ENCODE measurements around the gene HS3ST5.
"Not testable (repeated sequence)": the region's sequence is repeated elsewhere in the genome, so short reads cannot be mapped to it uniquely, and the experiment has no call there.

The HS3ST5 gene

DNA sequence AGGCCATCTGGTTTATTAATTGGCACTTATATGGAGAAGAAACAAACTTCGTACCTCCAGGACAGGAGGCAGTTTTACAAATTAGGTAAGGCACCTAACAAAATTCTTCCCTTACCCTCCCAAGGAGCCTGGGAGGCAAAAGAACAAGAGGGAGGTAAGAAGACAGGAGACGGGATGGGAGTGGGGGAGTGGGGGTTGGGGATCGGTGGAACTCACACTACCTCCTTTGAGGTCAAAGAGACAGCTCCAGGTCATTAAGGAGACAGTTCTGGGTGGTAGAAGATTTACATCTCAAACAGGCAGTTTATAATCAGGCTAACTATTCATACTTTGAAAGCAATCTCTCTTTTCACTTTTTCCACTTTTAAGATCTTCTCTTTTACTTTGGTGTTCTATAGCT lies 259.6 kb downstream of the HS3ST5 start:
- POLR2A ChIA-PET, result no interaction called here
- TF ChIP-seq SUZ12 (IDR thresholded peaks at IDR 0.05) (no peak), L3MBTL2 (conservative IDR thresholded peaks at IDR 0.05) (no peak), SP1 (IDR thresholded peaks at IDR 0.05) (no peak), ELF4 (IDR thresholded peaks at IDR 0.05) (no peak), ZNF384 (IDR thresholded peaks at IDR 0.05) (no peak), CTBP1 (IDR thresholded peaks at IDR 0.05; ENCODE audit: borderline replicate concordance) (no peak), BHLHE40 (IDR thresholded peaks at IDR 0.05; ENCODE audit: borderline replicate concordance) (no peak), HDGF (IDR thresholded peaks at IDR 0.05; ENCODE audit: borderline replicate concordance) (no peak), NFRKB (IDR thresholded peaks at IDR 0.05) (no peak), FOXA1 (IDR thresholded peaks at IDR 0.05) (no peak), ARNT (IDR thresholded peaks at IDR 0.05) (no peak), TARDBP (IDR thresholded peaks at IDR 0.05) (no peak), LEF1 (IDR thresholded peaks at IDR 0.05; ENCODE audit: borderline replicate concordance) (no peak), FOXM1 (IDR thresholded peaks at IDR 0.05; ENCODE audit: borderline replicate concordance) (no peak)
- TF ChIP-seq, protein P1, sequence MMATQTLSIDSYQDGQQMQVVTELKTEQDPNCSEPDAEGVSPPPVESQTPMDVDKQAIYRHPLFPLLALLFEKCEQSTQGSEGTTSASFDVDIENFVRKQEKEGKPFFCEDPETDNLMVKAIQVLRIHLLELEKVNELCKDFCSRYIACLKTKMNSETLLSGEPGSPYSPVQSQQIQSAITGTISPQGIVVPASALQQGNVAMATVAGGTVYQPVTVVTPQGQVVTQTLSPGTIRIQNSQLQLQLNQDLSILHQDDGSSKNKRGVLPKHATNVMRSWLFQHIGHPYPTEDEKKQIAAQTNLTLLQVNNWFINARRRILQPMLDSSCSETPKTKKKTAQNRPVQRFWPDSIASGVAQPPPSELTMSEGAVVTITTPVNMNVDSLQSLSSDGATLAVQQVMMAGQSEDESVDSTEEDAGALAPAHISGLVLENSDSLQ (IDR thresholded peaks at IDR 0.05), result no peak
- no peak for DNase-seq (ENCODE audit: extremely low spot score)
- CTCF ChIA-PET, result no interaction called here

DNA sequence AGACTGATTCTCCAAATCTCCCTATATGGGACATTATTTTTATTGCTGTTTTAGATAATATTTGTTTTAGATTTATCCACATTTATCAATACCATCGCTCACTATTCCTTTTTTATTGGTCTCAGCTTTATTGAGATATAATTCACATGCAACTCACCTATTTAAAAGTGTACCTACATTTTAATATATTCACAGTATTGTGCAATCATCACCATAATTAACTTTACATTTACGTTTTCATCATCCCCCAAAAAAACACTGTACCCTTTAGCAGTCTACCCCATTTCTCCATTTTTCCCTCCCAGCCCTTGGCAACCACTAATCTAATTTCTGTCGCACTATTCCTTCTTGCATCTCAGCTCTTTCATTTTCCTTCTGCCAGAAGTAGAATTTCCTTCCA lies 261.1 kb downstream of the HS3ST5 start:
- TF ChIP-seq FOXK2 (IDR thresholded peaks at IDR 0.05) (no peak), SP1 (IDR thresholded peaks at IDR 0.05) (no peak), ELF4 (IDR thresholded peaks at IDR 0.05) (no peak), ARNT (IDR thresholded peaks at IDR 0.05) (no peak), HDGF (IDR thresholded peaks at IDR 0.05; ENCODE audit: borderline replicate concordance) (no peak), NFRKB (IDR thresholded peaks at IDR 0.05) (no peak), L3MBTL2 (conservative IDR thresholded peaks at IDR 0.05) (no peak)
- TF ChIP-seq, protein P1 (IDR thresholded peaks at IDR 0.05), result no peak
- DNase-seq (ENCODE audit: extremely low spot score), result no peak
- ChIA-PET CTCF (interaction anchor here (0.6 kb wide), 1 partner anchor 150 kb away, joined by 4 read pairs; no protein-coding TSS in a partner anchor), POLR2A (no interaction called here)

- POLR2A ChIA-PET, result no interaction called here
- CTCF ChIA-PET, result interaction anchor here (0.6 kb wide), 1 partner anchor 151 kb away, joined by 4 read pairs; no protein-coding TSS in a partner anchor
- DNase-seq (ENCODE audit: extremely low spot score), result no peak
- no peak for TF ChIP-seq CTBP1 (IDR thresholded peaks at IDR 0.05; ENCODE audit: borderline replicate concordance)
- no peak for TF ChIP-seq ARNT (IDR thresholded peaks at IDR 0.05)
- no peak for TF ChIP-seq FOXA1 (IDR thresholded peaks at IDR 0.05)
- no peak for TF ChIP-seq ZNF384 (IDR thresholded peaks at IDR 0.05)
- no peak for TF ChIP-seq TARDBP (IDR thresholded peaks at IDR 0.05)
- TF ChIP-seq SP1 (IDR thresholded peaks at IDR 0.05), result no peak
- no peak for TF ChIP-seq FOXM1 (IDR thresholded peaks at IDR 0.05; ENCODE audit: borderline replicate concordance)
- TF ChIP-seq ELF4 (IDR thresholded peaks at IDR 0.05), result no peak
- TF ChIP-seq FOXK2 (IDR thresholded peaks at IDR 0.05), result no peak
- TF ChIP-seq SUZ12 (IDR thresholded peaks at IDR 0.05), result no peak
- no peak for TF ChIP-seq L3MBTL2 (conservative IDR thresholded peaks at IDR 0.05)
- TF ChIP-seq BHLHE40 (IDR thresholded peaks at IDR 0.05; ENCODE audit: borderline replicate concordance), result no peak
- TF ChIP-seq LEF1 (IDR thresholded peaks at IDR 0.05; ENCODE audit: borderline replicate concordance), result no peak
Observed at GRCh38 chr6:114080891-114081510, 261.8 kb downstream of the HS3ST5 start.

GRCh38 chr6:114080410-114080809 lies 262.4 kb downstream of the HS3ST5 start:
- CTCF ChIA-PET; DNase-seq (ENCODE audit: extremely low spot score); POLR2A ChIA-PET: not testable (repeated sequence)

DNA sequence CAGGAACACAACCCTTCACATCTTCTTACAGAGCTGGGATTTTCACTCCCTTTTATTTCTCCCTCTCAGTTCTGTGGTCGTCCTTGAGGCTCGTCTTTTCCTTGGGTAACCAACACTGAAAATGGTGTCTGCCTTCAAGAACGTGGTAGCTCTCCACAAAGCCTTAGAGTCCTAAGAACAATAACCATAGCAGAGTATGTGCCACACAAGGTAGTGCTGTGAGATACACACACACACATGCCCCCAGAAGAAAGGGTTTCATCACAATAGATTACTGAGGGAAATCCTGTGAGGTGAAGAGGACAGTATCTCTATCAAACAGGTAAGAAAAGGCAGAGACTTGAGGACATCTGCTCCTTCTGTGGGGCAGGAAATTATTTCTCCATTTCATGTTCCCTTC lies 267.0 kb downstream of the HS3ST5 start:
- ChIA-PET CTCF (interaction anchor here (1.2 kb wide), 1 partner anchor 33 kb away, joined by 3 read pairs; no protein-coding TSS in a partner anchor), POLR2A (no interaction called here)
- TF ChIP-seq SUZ12 (IDR thresholded peaks at IDR 0.05) (no peak), ZNF384 (IDR thresholded peaks at IDR 0.05) (no peak), SP1 (IDR thresholded peaks at IDR 0.05) (no peak), HDGF (IDR thresholded peaks at IDR 0.05; ENCODE audit: borderline replicate concordance) (no peak), FOXK2 (IDR thresholded peaks at IDR 0.05) (no peak), L3MBTL2 (conservative IDR thresholded peaks at IDR 0.05) (no peak)
- TF ChIP-seq, protein P1 (IDR thresholded peaks at IDR 0.05), result no peak
- no peak for DNase-seq (ENCODE audit: extremely low spot score)

GRCh38 chr6:114075300-114075699 lies 267.5 kb downstream of the HS3ST5 start:
- DNase-seq (ENCODE audit: extremely low spot score), result no peak
- POLR2A ChIA-PET, result no interaction called here
- CTCF ChIA-PET, result interaction anchor here (1.2 kb wide), 1 partner anchor 33 kb away, joined by 3 read pairs; no protein-coding TSS in a partner anchor
- TF ChIP-seq FOXM1 (IDR thresholded peaks at IDR 0.05; ENCODE audit: borderline replicate concordance), result no peak
- TF ChIP-seq, protein P1 (IDR thresholded peaks at IDR 0.05), result no peak
- no peak for TF ChIP-seq ELF4 (IDR thresholded peaks at IDR 0.05)
- no peak for TF ChIP-seq TARDBP (IDR thresholded peaks at IDR 0.05)
- TF ChIP-seq ARNT (IDR thresholded peaks at IDR 0.05), result no peak
- TF ChIP-seq LEF1 (IDR thresholded peaks at IDR 0.05; ENCODE audit: borderline replicate concordance), result no peak
- TF ChIP-seq ZNF384 (IDR thresholded peaks at IDR 0.05), result no peak
- no peak for TF ChIP-seq CTBP1 (IDR thresholded peaks at IDR 0.05; ENCODE audit: borderline replicate concordance)
- no peak for TF ChIP-seq L3MBTL2 (conservative IDR thresholded peaks at IDR 0.05)
- no peak for TF ChIP-seq SP1 (IDR thresholded peaks at IDR 0.05)
- no peak for TF ChIP-seq FOXK2 (IDR thresholded peaks at IDR 0.05)
- no peak for TF ChIP-seq BHLHE40 (IDR thresholded peaks at IDR 0.05; ENCODE audit: borderline replicate concordance)
- no peak for TF ChIP-seq SUZ12 (IDR thresholded peaks at IDR 0.05)
- TF ChIP-seq FOXA1 (IDR thresholded peaks at IDR 0.05), result no peak
- no peak for TF ChIP-seq NFRKB (IDR thresholded peaks at IDR 0.05)
- no peak for TF ChIP-seq HDGF (IDR thresholded peaks at IDR 0.05; ENCODE audit: borderline replicate concordance)
